HG03354 (cell line): ENCODE data around the gene RXRA.
"Not testable (repeated sequence)": the region's sequence is repeated elsewhere in the genome, so short reads cannot be mapped to it uniquely, and the experiment has no call there.

Experiments used
- ATAC-seq: cut with Tn5 transposase; IDR thresholded peaks from one replicate; pipeline ENCODE4 v1.9.1; 2021; ENCODE audit warnings: mild to moderate bottlenecking; ENCODE audit not compliant: unreplicated experiment, poor library complexity, severe bottlenecking

The RXRA gene

GRCh38 chr9:134306636-134307600, 19.3 kb upstream of the RXRA start:
- ATAC-seq, result no peak

GRCh38 chr9:134307674-134308638, 18.3 kb upstream of the RXRA start:
- no peak for ATAC-seq

GRCh38 chr9:134308639-134309220, 17.5 kb upstream of the RXRA start:
- ATAC-seq, result not testable (repeated sequence)

GRCh38 chr9:134313470-134313869, 12.8 kb upstream of the RXRA start:
- no peak for ATAC-seq

GRCh38 chr9:134314039-134314949, 12.0 kb upstream of the RXRA start:
- no peak for ATAC-seq

GRCh38 chr9:134314950-134315715, 11.1 kb upstream of the RXRA start:
- ATAC-seq, result no peak

GRCh38 chr9:134315716-134316448, 10.4 kb upstream of the RXRA start:
- ATAC-seq, result no peak

GRCh38 chr9:134316449-134317160, 9.7 kb upstream of the RXRA start:
- ATAC-seq, result no peak

GRCh38 chr9:134317400-134317789, 8.9 kb upstream of the RXRA start:
- ATAC-seq, result no peak

GRCh38 chr9:134317790-134318414, 8.4 kb upstream of the RXRA start:
- ATAC-seq, result no peak

GRCh38 chr9:134318481-134318891, 7.8 kb upstream of the RXRA start:
- no peak for ATAC-seq

GRCh38 chr9:134318941-134319305, 7.3 kb upstream of the RXRA start:
- no peak for ATAC-seq

- ATAC-seq, result no peak
Observed at GRCh38 chr9:134319306-134320125, 6.7 kb upstream of the RXRA start.

GRCh38 chr9:134320126-134320867, 6.0 kb upstream of the RXRA start:
- no peak for ATAC-seq

GRCh38 chr9:134320868-134321471, 5.3 kb upstream of the RXRA start:
- ATAC-seq, result no peak
